Kidney epithelial cell (primary cell): ENCODE results near the gene CHAT. TPM values are rescaled to one million over a fixed set of nuclear protein-coding genes. Genes with fewer than 3 reads are reported as not detected.

Experiments
- DNase-seq: peaks from one replicate; pipeline ENCODE4 v3.0.0-alpha.2; 2010; ENCODE audit warnings: low read depth
- H3K27me3 ChIP-seq: 2 replicates; pipeline ENCODE4 v1.6.0; 2011; ENCODE audit warnings: low read length; ENCODE audit not compliant: control insufficient read depth, insufficient read depth
- H3K36me3 ChIP-seq: 2 replicates; pipeline ENCODE4 v1.5.1; 2011; ENCODE audit warnings: low read length; ENCODE audit not compliant: control insufficient read depth, insufficient read depth
- H3K4me3 ChIP-seq: 2 replicates; pipeline ENCODE4 v1.5.1; 2011; ENCODE audit warnings: low read depth, mild to moderate bottlenecking, control low read depth, low read length
- total RNA-seq: library from RNA; depleted of rRNA; stranded (reverse); fragments of >200 nt; gene quantifications from 2 replicates; pipeline ENCODE4 v1.2.3, GENCODE V29; 2015
- TF ChIP-seq, protein P1 (sequence below): IDR thresholded peaks from 2 replicates; pipeline ENCODE4 v1.5.1; 2011; ENCODE audit warnings: mild to moderate bottlenecking, moderate library complexity, low read length, control low read depth, inconsistent platforms; ENCODE audit not compliant: insufficient read depth, poor library complexity, severe bottlenecking

The CHAT gene
- total RNA-seq, 1 donor from 2014 or later, result not detected

DNA sequence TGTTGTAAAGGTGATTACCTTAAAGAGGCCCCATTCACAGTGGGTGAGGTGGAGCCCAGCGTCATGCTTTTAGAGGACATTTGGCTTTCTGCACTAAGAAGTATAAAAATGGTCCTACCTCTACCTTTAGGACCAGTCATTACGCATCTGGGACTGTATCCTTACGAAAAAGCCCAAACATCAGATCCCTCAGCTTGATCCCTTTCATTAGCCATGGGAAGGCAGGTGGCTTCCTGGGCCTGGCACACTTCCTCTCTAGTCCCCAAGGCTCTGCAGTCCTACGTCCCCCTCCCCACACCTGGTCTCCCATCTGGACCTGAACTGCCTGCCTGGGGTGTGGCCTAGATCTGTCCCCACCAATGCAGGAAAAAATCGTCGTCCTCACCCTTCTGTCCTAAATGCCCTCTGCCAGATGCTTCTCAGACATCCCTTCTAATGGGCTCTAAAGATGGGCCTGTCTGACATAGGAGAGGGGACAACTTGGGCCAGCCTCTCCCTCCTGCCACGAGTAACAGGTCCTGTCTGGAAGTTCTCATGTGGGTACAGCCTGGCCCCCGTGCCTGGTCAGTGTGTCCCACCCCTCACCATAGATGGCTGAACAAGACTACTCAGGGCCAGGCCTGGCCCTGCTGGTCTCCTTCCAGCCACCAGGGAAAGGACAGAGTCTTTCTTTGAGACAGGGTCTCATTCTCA, 15.5 kb upstream of the CHAT start:
- no peaks in the 10 kb centered on the region for H3K36me3 ChIP-seq
- TF ChIP-seq, protein P1, sequence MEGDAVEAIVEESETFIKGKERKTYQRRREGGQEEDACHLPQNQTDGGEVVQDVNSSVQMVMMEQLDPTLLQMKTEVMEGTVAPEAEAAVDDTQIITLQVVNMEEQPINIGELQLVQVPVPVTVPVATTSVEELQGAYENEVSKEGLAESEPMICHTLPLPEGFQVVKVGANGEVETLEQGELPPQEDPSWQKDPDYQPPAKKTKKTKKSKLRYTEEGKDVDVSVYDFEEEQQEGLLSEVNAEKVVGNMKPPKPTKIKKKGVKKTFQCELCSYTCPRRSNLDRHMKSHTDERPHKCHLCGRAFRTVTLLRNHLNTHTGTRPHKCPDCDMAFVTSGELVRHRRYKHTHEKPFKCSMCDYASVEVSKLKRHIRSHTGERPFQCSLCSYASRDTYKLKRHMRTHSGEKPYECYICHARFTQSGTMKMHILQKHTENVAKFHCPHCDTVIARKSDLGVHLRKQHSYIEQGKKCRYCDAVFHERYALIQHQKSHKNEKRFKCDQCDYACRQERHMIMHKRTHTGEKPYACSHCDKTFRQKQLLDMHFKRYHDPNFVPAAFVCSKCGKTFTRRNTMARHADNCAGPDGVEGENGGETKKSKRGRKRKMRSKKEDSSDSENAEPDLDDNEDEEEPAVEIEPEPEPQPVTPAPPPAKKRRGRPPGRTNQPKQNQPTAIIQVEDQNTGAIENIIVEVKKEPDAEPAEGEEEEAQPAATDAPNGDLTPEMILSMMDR, result no peak
- no peak overlapping the region for H3K4me3 ChIP-seq
- no peak for DNase-seq
- peaks cover 5% of the 10 kb centered on the region for H3K27me3 ChIP-seq

GRCh38 chr10:49598986-49599385, 14.9 kb upstream of the CHAT start:
- TF ChIP-seq, protein P1, result no peak
- no peak overlapping the region for H3K4me3 ChIP-seq
- DNase-seq, result no peak
- H3K36me3 ChIP-seq, result no peaks in the 10 kb centered on the region
- peaks cover 5% of the 10 kb centered on the region for H3K27me3 ChIP-seq

- Histone ChIP-seq H3K4me3 (no peak overlapping the region), H3K36me3 (no peaks in the 10 kb centered on the region), H3K27me3 (peaks cover 5% of the 10 kb centered on the region)
- DNase-seq, result no peak
- TF ChIP-seq, protein P1, result no peak
Measured at GRCh38 chr10:49599546-49599945, 14.3 kb upstream of the CHAT start.

DNA sequence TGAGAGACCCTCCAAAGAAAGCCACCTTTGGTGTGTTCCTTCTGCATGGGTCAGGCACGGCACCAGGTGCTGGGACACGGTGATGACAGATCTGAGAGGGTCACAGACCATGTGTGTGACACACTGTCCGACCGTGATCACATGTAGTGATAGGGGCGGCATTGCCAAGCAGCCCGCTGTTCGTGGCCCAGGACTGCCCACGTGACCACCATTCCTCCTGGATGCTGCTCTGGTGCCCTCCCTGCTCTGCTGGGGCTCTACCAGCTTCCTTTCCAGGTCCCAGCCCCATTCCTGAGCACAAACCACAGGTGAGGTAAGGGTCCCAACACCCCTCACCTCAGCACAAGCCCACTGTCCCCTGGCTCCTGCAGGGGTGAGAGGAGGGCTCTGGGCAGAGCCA, 13.8 kb upstream of the CHAT start:
- TF ChIP-seq, protein P1, result no peak
- no peaks in the 10 kb centered on the region for H3K36me3 ChIP-seq
- no peak overlapping the region for H3K4me3 ChIP-seq
- peaks cover 5% of the 10 kb centered on the region for H3K27me3 ChIP-seq
- DNase-seq, result no peak

GRCh38 chr10:49600781-49601400, 12.9 kb upstream of the CHAT start:
- TF ChIP-seq, protein P1, result no peak
- Histone ChIP-seq H3K4me3 (no peak overlapping the region), H3K27me3 (peaks cover 2% of the 10 kb centered on the region), H3K36me3 (no peaks in the 10 kb centered on the region)
- DNase-seq, result no peak
